Testis (tissue), 3 donors: ENCODE results near the gene PARL. TPM values are rescaled to one million over a fixed set of nuclear protein-coding genes. Genes with fewer than 3 reads are reported as not detected.

Experiments
- DNase-seq: peaks from one replicate; pipeline ENCODE4 v3.0.0-alpha.2; 2019
- H3K27ac ChIP-seq, 2 donors: fragments of 200-600 bp; sonication (generic); one replicate each; pipeline ENCODE4 v1.5.1; 2019
- H3K27me3 ChIP-seq: fragments of 200-600 bp; sonication (generic); one replicate; pipeline ENCODE4 v1.5.1; 2019
- H3K36me3 ChIP-seq: fragments of 200-600 bp; sonication (generic); one replicate; pipeline ENCODE4 v1.5.1; 2017; ENCODE audit warnings: low read depth; ENCODE audit errors: missing control alignments
- H3K4me1 ChIP-seq: fragments of 200-600 bp; sonication (generic); one replicate; pipeline ENCODE4 v1.5.1; 2019
- H3K4me3 ChIP-seq, 2 donors: fragments of 200-600 bp; sonication (generic); one replicate each; pipeline ENCODE4 v1.5.1; 2017 to 2019
- H3K9me3 ChIP-seq: fragments of 200-600 bp; sonication (generic); one replicate; pipeline ENCODE4 v1.5.1; 2017
- CTCF ChIP-seq, 3 experiments: fragments of 450-650 bp in 2 of 3; fragments of 200-600 bp in 1 of 3; sonication (generic) in 1 of 3; IDR thresholded peaks; one replicate each; pipeline ENCODE4 v1.5.1; 2016 to 2019; ENCODE audit warnings: antibody characterized with exemption in 3 of 3, mild to moderate bottlenecking in 2 of 3, moderate library complexity in 1 of 3
- POLR2A ChIP-seq: fragments of 450-650 bp; IDR thresholded peaks from one replicate; pipeline ENCODE4 v1.6.1; 2017; ENCODE audit warnings: antibody characterized with exemption, mild to moderate bottlenecking, moderate library complexity
- WGBS, 2 donors: methylation state at CpG; one replicate each; pipeline ENCODE4 v1.1.5; 2018; 5-methylcytosine and 5-hydroxymethylcytosine counted together
- intact Hi-C: fragments of 100-400 bp; cut with DNase I; formaldehyde crosslinking; loops from one replicate; pipeline ENCODE4 v1.15.1; 2023; ENCODE audit warnings: low total_unique reads
- polyA plus RNA-seq: library from polyadenylated mRNA; stranded (reverse); fragments of 350-450 nt; fragmentation: Illumina TruSeq; extraction: RNeasy Lipid Tissue Mini Kit (QIAGEN cat#74804); gene quantifications from one replicate; pipeline ENCODE4 v1.2.3, GENCODE V29; 2014; ENCODE audit warnings: low read depth, low replicate concordance; ENCODE audit not compliant: insufficient read depth
- total RNA-seq, 2 donors: library from RNA; depleted of rRNA; stranded (reverse); fragments of >200 nt; gene quantifications; one replicate each; pipeline ENCODE4 v1.2.3, GENCODE V29; 2016

The PARL gene
- total and polyA plus RNA-seq, 3 donors from 2014 or later: 55.5 to 64.2 (median 57.6) TPM

DNA sequence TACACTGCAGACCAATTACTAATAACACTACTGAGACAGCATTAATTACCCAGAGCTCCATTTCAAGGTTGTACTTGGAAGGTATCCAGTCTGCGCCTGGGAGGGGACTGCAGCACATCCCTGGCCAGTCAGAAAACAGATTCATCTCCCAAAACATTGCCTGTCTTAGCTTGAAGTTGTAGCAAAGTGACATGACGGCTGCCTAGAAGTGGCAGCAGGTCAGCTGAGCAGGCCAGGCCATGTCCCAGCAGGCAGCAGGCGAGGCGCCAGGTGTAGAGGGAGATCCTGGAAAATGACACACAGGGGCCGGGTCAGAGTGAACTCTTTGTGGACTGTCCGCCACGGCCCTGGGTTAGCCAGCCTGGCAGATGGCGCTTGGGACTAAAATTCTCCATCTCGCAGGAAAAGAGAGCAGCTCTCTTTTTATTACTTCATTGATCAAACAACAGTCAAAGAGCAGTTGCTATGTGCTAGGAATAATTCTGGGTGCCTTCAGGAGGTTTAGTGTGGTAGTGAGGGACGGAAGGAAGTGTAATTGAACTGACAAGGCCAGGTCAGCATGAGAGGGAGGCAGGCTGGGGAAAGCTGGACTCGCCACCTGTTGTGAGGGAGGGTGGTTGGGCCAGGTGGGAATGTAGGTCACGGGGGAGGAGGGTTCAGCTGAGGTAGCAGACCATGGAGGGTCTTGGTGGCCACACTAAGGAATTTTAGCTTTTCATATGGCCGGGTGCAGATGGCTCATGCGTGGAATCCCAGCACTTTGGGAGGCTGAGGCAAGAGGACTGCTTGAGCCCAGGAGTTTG lies 58.0 kb downstream of the PARL start:
- Histone ChIP-seq H3K27ac (no peak overlapping the region), H3K9me3 (no peaks in the 10 kb centered on the region), H3K36me3 (no peaks in the 10 kb centered on the region), H3K27me3 (no peaks in the 10 kb centered on the region), H3K4me3 (no peak overlapping the region), H3K4me1 (peaks cover 4% of the 10 kb centered on the region)
- no peak for TF ChIP-seq POLR2A
- 80 to 90% methylated on average over 14 of the region's 14 CpGs for WGBS, 2 donors
- DNase-seq: no peak
- intact Hi-C loops: no loop called here

DNA sequence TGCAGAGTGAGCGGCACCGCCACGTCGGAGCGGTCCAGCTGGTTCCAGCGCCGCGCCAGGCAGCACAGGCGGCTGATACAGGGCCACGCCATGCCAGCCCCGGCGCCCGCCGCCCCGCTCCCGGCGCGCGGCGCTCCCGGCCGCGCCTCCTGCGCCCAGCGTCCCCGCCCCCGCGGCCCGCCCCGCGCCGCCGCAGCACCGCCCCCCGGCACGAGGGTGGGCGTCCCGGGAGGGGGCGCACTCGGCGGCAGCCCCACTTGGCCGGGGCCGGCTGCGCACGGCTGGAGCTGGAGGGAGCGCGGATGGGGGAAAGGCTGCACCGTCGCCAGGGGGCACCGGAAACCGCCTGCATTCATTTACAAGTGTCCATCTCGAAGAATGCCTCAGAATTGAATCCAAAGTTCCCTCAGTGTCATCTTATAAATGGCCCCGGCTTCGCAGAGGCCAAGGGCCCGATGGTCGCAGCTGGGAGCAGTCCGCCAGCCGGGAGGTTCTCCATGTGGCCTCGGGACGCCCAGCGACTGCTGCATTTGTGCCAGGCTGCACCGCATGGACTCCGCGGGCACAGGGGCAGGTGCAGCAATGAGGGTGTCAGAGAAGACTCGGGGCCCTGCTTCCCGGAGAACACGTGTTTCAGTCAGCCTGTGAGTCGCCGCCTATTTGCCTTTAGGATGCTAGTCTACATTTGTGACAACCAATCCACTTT lies 59.1 kb downstream of the PARL start, which contains the start of gene MAP6D1:
TSS of gene MAP6D1 (minus strand) at position 122 of the 706 bp plus-strand sequence. CDS start at position 92, 30 bp downstream.
- TF ChIP-seq POLR2A: no peak
- TF ChIP-seq CTCF (IDR thresholded peaks at IDR 0.05): no peak
- 3 to 6% methylated on average over 7 to 34 of the region's 69 CpGs for WGBS, 2 donors
- H3K4me1 ChIP-seq: peaks cover 4% of the 10 kb centered on the region
- no peaks in the 10 kb centered on the region for H3K9me3 ChIP-seq
- intact Hi-C loops: no loop called here
- H3K4me3 ChIP-seq: peak within 1 kb of the TSS; percentile 51 to 57
- no peaks in the 10 kb centered on the region for H3K27me3 ChIP-seq
- peak; percentile 36 for DNase-seq
- H3K27ac ChIP-seq: no peak within 1 kb of the TSS
- no peaks in the 10 kb centered on the region for H3K36me3 ChIP-seq

DNA sequence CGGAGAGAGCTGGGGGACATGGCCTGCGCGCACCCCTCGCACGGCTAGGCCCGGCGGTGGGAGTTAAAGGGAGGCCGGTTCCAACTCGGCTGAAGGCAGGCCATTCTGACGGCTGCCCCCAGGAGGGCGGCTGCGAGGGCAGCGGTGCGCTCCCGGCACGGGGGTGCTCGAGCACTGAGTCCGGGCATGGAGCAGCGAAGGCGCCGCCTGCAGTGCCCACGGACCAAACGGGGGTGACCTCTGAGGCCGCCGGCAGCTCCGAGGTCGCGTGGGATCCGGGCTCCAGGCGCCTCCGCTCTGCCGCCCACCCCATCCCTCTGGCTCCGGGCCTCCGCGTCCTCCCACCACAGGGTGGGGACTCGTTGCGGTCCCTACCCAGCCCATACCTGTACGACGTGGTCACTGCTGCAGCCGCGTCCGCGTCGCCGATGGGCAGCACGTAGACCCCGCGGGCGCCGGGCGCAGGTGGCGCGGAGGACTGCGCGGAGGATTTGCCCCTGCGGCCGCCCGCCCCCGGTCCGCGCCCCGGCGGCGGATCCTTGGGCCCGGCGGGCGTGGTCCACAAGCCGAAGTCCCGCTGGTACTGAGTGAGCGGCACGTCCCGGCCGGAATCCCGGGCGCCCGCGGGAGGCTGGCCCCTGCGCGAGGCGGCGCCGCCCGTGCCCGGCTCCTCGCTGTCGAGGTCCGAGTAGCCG lies 59.8 kb downstream of the PARL start:
- H3K4me1 ChIP-seq: peaks cover 4% of the 10 kb centered on the region
- H3K27me3 ChIP-seq: no peaks in the 10 kb centered on the region
- no peaks in the 10 kb centered on the region for H3K36me3 ChIP-seq
- H3K27ac ChIP-seq: no peak overlapping the region
- H3K9me3 ChIP-seq: no peaks in the 10 kb centered on the region
- TF ChIP-seq POLR2A: no peak
- TF ChIP-seq CTCF (IDR thresholded peaks at IDR 0.05): no peak
- H3K4me3 ChIP-seq: peak overlapping the region; percentile 51 to 57
- WGBS, 2 donors: 0% methylated on average over 20 to 29 of the region's 88 CpGs
- intact Hi-C loops: no loop called here
- no peak for DNase-seq

GRCh38 chr3:183823963-183824362 lies 60.7 kb downstream of the PARL start:
- DNase-seq: no peak
- no peak for TF ChIP-seq CTCF (IDR thresholded peaks at IDR 0.05)
- no peak for TF ChIP-seq POLR2A
- no peaks in the 10 kb centered on the region for H3K9me3 ChIP-seq
- intact Hi-C loops: no loop called here
- 64 to 69% methylated on average over 5 of the region's 5 CpGs for WGBS, 2 donors
- H3K4me1 ChIP-seq: peaks cover 4% of the 10 kb centered on the region
- no peaks in the 10 kb centered on the region for H3K36me3 ChIP-seq
- no peaks in the 10 kb centered on the region for H3K27me3 ChIP-seq
- peak overlapping the region in 1 of 2 donors; percentile 9 for H3K4me3 ChIP-seq
- H3K27ac ChIP-seq: no peak overlapping the region

DNA sequence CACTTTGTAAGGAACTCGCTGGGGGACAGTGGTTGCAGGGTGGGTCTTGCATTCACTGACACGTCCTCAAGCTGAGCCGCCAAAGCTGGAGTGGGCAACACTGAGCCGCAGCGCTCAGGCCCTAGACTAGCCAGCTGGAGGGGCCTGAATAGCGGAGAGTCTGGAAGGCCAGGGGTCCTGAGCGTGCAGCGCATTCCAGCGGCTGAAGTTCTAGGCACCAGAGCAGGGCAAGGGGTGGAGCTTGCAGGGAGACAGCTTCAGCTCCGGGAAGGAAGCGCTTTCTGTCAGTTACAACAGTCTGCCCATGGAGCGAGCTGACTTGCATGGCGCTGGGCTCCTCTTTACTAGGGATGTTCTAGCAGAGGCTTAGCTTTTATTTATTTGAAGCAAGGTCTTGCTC lies 62.0 kb downstream of the PARL start:
- 76 to 86% methylated on average over 9 to 12 of the region's 13 CpGs for WGBS, 2 donors
- Histone ChIP-seq H3K27ac (no peak overlapping the region), H3K27me3 (no peaks in the 10 kb centered on the region), H3K4me3 (no peak overlapping the region), H3K4me1 (peaks cover 4% of the 10 kb centered on the region), H3K36me3 (no peaks in the 10 kb centered on the region), H3K9me3 (no peaks in the 10 kb centered on the region)
- intact Hi-C loops: no loop called here
- TF ChIP-seq POLR2A: no peak
- TF ChIP-seq CTCF (IDR thresholded peaks at IDR 0.05): no peak
- no peak for DNase-seq
